Hepatocyte (in vitro differentiated cells): ENCODE data around the gene NR1D2.

ENCODE experiments used
- EZH2 ChIP-seq: fragments of 200-600 bp; sonication (generic); IDR thresholded peaks from 2 replicates; pipeline ENCODE4 v1.6.1; 2016; ENCODE audit warnings: antibody characterized with exemption, mild to moderate bottlenecking, borderline replicate concordance
- EZH2phosphoT487 ChIP-seq: fragments of 200-600 bp; sonication (generic); IDR thresholded peaks from one replicate; pipeline ENCODE4 v1.6.1; 2018; ENCODE audit warnings: antibody characterized with exemption, mild to moderate bottlenecking, low read depth, moderate library complexity; ENCODE audit not compliant: unreplicated experiment, severe bottlenecking
- TF ChIP-seq, protein P1 (sequence below): fragments of 200-600 bp; sonication (generic); IDR thresholded peaks from 2 replicates; pipeline ENCODE4 v1.5.1; 2016; ENCODE audit warnings: antibody characterized with exemption, mild to moderate bottlenecking; ENCODE audit not compliant: poor library complexity

GRCh38 chr3:23900744-23901143, 44.3 kb upstream of the NR1D2 start:
- TF ChIP-seq EZH2 (no peak), EZH2phosphoT487 (no peak)
- TF ChIP-seq, protein P1, sequence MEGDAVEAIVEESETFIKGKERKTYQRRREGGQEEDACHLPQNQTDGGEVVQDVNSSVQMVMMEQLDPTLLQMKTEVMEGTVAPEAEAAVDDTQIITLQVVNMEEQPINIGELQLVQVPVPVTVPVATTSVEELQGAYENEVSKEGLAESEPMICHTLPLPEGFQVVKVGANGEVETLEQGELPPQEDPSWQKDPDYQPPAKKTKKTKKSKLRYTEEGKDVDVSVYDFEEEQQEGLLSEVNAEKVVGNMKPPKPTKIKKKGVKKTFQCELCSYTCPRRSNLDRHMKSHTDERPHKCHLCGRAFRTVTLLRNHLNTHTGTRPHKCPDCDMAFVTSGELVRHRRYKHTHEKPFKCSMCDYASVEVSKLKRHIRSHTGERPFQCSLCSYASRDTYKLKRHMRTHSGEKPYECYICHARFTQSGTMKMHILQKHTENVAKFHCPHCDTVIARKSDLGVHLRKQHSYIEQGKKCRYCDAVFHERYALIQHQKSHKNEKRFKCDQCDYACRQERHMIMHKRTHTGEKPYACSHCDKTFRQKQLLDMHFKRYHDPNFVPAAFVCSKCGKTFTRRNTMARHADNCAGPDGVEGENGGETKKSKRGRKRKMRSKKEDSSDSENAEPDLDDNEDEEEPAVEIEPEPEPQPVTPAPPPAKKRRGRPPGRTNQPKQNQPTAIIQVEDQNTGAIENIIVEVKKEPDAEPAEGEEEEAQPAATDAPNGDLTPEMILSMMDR: no peak
